ENCODE data around the gene ZYG11B.
A peak's percentile ranks its signal among the peaks of the same experiment; 100 is the strongest.
"Not testable (repeated sequence)": the region's sequence is repeated elsewhere in the genome, so short reads cannot be mapped to it uniquely, and the experiment has no call there.

The ZYG11B gene

GRCh38 chr1:52759908-52760307, 33.7 kb downstream of the ZYG11B start:
- DNase-seq: no peak

- no peak for DNase-seq
Measured at GRCh38 chr1:52767596-52768280, 41.5 kb downstream of the ZYG11B start.

DNA sequence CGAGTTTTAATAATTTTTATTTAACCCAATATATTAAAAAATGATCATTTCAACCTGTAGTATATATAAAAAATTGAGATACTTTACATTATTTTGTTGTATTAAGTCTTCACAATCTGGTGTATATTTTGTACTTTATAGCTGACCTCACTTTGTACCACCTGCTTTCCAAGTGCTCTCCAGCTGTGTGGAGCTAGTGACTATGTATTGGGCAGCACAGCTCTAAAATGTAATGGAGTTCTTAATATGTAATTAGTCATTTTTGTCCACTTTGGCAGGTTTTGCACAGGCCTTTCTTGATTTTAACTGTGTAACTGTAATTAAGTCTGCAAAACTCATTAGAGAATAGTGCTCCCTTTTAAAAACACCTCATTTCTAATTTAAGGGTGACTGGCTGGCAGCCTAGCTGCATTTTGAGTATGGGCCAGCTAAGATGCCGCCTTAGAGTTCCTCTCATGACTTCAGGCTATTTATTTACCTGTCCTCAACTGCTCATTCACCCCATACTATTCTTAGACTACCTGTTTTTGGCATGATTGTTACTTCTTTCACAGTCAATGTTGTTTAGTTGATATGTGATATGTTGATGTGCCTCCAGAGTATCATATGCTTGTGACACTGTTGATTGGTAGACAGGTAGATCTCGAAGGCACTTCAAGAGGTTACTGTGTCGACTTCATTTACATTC, 43.2 kb downstream of the ZYG11B start:
- no peak for DNase-seq

- DNase-seq: no peak
Measured at GRCh38 chr1:52771384-52771783, 45.1 kb downstream of the ZYG11B start.

GRCh38 chr1:52786148-52786547, 59.9 kb downstream of the ZYG11B start:
- DNase-seq: no peak

GRCh38 chr1:52790429-52790828, 64.2 kb downstream of the ZYG11B start:
- not testable (repeated sequence) for DNase-seq

- no peak for DNase-seq
Measured at GRCh38 chr1:52792036-52792435, 65.8 kb downstream of the ZYG11B start.

DNA sequence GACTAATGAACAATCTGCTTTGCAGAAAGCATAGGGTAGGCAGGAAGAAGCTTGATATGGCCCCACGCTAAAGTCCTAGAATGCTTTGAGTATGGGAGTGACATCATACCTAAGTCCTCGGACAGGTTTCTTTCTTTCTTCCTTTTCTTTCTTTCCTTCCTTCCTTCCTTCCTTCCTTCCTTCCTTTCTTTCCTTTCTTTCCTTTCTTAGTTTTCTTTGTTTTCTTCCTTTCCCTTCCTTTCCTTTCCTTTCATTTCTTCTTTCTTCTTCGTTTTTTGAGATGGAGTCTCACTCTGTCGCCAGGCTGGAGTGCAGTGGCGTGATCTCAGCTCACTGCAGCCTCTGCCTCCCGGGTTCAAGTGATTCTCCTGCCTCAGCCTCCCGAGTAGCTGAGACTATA, 67.5 kb downstream of the ZYG11B start:
- DNase-seq: not testable (repeated sequence)

- no peak for DNase-seq
Measured at GRCh38 chr1:52795464-52795863, 69.2 kb downstream of the ZYG11B start.

- DNase-seq: no peak
Measured at GRCh38 chr1:52798331-52798730, 72.1 kb downstream of the ZYG11B start.

DNA sequence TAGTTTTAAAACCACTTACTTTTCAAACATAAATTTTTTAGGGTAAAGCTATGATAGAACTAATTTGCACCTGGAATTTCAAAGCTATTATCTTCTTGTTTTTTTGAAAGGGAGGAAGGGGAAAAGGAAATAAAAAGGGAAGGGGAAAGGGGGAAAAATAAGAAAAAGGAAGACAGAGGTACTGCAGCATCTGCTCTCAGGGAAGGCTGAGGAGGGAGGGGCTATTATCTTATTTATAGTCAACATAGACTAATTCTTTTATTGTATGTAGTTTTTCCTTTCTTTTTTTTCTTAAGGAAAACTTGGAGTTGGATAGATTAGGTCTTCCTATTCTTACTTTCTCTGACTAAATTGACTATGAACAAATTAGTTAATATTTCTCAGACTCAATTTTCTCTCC, 74.8 kb downstream of the ZYG11B start:
- DNase-seq: no peak

DNA sequence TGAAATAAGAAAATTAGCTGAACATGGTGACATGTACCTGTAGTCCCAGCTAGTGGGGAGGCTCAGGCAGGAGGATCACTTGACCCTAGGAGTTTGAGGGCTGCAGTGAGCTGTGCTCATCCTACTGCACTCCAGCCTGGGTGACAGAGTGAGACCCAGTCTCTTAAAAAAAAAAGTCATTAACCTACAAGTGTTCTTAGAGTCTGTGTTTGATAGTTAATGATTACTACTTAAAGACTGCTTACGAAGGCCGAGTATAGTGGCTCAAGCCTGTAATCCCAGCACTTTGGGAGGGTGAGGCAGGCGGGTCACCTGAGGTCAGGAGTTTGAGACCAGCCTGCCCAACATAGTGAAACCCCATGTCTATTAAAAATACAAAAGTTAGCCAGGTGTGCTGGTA, 77.8 kb downstream of the ZYG11B start:
- not testable (repeated sequence) for DNase-seq

DNA sequence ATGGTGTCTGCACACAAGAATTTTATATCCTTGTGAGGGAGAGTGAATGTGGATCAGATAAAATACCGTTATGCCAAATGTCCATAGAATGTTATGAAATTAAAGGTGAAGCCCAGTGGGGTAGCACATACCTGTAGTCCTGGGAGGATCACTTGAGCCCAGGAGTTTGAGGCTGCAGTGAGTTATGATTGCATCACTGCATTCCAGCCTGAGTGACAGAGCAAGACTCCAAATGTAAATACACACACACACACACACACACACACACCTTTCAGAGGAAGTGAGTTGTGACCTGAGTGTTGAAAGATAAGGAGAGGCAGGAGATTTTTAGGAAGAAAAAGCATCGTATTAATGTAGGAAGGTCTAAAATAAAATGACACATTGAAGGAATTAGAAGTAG, 88.2 kb downstream of the ZYG11B start:
- no peak for DNase-seq

DNA sequence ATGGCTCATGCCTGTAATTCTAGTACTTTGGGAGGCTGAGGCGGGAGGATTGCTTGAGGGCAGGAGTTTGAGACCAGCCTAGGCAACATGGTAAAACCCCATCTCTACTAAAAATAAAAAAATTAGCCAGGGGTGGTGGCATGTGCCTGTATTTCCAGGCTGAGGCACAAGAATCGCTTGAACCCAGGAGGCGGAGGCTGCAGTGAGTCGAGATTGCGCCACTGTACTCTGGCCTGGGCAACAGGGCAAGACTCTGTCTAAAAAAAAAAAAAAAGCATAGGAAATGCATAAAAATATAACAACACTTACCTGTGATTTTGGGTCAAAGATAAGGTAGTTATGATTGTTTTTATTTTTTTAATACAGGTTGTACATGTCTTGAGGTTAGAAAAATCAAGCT, 94.6 kb downstream of the ZYG11B start:
- DNase-seq: not testable (repeated sequence)

- no peak for DNase-seq
Measured at GRCh38 chr1:52825868-52826267, 99.6 kb downstream of the ZYG11B start.

GRCh38 chr1:52834798-52835197, 108.5 kb downstream of the ZYG11B start:
- no peak for DNase-seq

- no peak for DNase-seq
Measured at GRCh38 chr1:52836035-52836434, 109.8 kb downstream of the ZYG11B start.

DNA sequence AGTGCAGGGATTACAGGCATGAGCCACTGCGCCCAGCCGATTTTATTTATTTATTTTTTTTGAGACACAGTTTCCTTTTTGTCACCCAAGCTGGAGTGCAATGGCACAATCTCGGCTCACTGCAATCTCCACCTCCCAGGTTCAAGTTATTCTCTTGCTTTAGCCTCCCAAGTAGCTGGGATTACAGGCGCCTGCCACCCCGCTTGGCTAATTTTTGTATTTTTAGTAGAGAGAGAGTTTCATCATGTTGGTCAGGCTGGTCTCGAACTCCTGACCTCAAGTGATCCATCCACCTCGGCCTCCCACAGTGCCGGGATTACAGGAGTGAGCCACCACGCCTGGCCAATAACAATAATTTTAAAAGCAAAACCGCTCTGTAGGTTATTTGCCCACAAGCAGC, 112.9 kb downstream of the ZYG11B start:
- not testable (repeated sequence) for DNase-seq

DNA sequence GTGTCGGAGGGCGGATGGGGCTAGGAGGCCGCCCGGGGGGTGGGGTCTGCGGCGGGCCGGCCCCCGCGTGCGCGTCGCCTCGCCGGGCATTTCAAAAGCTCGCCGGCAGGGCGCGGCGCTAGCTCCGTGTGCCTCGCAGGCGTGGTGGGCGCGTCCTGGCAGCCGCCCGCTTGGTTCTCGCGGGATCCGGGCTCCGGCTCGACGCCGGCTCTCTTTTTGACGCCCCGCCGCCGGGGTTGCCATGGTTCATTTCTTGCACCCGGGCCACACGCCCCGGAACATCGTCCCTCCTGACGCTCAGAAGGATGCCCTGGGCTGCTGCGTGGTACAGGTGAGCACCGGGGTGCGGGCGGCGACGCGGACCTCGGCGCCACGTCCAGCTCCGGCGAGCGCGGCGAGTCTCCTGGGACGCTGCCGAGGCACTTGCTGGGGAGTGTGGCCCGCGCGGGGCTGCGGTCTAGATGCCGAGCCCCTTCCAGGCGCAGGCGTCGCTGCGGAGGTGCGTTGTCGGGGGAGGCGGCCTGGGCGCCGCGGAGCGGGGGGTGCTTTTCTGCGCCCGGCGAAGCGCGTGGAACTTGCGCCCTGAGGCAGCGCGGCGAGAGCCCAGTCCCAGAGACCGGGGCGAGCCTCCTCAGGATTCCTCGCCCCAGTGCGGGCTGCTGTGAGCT, 116.5 kb downstream of the ZYG11B start, which contains the start of gene ZYG11A:
Gene ZYG11A, plus strand, starts transcription at position 118 of the 668 bp plus-strand sequence. Its CDS starts 124 bp downstream, at position 242.
- DNase-seq: peak; percentile 39

- not testable (repeated sequence) for DNase-seq
Measured at GRCh38 chr1:52845119-52845518, 118.9 kb downstream of the ZYG11B start.

DNA sequence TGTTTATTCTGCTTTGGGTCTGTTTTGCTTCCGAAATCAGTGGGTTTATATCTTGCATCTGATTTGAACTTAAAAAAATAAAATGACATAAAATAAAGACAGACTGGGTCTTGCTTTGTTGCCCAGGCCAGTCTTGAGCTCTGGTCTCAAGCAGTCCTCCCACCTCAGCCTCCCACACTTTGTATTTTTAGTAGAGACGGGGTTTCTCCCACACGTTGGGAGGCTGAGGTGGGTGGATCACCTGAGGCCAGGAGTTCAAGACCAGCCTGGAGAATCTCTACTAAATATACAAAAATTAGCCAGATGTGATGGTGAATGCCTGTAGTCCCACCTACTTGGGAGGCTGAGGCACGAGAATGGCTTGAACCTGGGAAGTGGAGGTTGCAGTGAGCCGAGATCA, 122.2 kb downstream of the ZYG11B start:
- no peak for DNase-seq

DNA sequence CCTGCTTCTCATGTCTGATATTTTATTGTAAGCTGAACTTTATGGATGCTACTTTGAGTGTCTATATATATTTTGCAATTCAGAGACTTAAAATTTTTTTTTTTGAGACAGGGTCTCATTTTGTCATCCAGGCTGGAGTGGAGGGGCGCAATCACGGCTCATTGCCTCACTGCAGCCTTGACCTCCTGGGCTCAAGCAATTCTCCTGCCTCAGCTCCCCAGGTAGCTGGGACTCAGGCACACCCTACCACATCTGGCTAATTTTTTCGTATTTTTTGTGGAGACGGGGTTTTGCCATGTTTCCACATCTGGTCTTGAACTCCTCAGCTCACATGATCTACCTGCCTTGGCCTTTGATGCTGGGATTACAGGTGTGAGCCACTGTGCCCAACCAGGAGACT, 124.7 kb downstream of the ZYG11B start:
- no peak for DNase-seq

GRCh38 chr1:52852854-52853253, 126.6 kb downstream of the ZYG11B start:
- no peak for DNase-seq

DNA sequence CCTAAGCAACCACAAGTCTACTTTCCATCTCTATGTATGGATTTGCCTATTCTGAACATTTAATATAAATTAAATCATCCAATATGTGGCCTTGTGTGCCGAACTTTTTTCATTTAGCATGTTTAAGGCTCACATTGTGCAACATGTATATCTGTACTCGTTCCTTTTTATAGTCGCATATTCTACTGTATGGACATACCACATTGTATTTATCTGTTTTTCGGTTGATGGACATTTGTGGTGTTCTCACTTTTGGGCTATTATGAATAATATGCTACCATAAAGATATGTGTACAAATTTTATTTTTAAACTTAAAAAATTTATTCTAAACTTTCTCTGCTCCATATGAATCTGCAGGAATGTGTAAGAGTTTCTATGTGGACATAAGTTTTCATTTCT, 129.3 kb downstream of the ZYG11B start:
- DNase-seq: no peak
